GM12873 (cell line): ENCODE measurements around the gene SMARCB1.

Source experiments
- CTCF ChIP-seq: IDR thresholded peaks from 2 replicates; pipeline ENCODE4 v1.5.1; 2012; ENCODE audit warnings: low read depth, mild to moderate bottlenecking, moderate library complexity, low read length, control low read depth; ENCODE audit not compliant: insufficient read depth; ENCODE audit errors: missing control alignments

The SMARCB1 gene

GRCh38 chr22:23882370-23882769, 95.6 kb downstream of the SMARCB1 start:
- no peak for TF ChIP-seq CTCF

- no peak for TF ChIP-seq CTCF
Measured at GRCh38 chr22:23883658-23884057, 96.9 kb downstream of the SMARCB1 start.

GRCh38 chr22:23884140-23884539, 97.4 kb downstream of the SMARCB1 start:
- no peak for TF ChIP-seq CTCF
